Measurements from ENCODE around the gene DYSF.

- TF ChIP-seq, protein P1, sequence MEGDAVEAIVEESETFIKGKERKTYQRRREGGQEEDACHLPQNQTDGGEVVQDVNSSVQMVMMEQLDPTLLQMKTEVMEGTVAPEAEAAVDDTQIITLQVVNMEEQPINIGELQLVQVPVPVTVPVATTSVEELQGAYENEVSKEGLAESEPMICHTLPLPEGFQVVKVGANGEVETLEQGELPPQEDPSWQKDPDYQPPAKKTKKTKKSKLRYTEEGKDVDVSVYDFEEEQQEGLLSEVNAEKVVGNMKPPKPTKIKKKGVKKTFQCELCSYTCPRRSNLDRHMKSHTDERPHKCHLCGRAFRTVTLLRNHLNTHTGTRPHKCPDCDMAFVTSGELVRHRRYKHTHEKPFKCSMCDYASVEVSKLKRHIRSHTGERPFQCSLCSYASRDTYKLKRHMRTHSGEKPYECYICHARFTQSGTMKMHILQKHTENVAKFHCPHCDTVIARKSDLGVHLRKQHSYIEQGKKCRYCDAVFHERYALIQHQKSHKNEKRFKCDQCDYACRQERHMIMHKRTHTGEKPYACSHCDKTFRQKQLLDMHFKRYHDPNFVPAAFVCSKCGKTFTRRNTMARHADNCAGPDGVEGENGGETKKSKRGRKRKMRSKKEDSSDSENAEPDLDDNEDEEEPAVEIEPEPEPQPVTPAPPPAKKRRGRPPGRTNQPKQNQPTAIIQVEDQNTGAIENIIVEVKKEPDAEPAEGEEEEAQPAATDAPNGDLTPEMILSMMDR (IDR thresholded peaks at IDR 0.05) = no peak
- TF ChIP-seq EZH2 (IDR thresholded peaks at IDR 0.05; ENCODE audit: borderline replicate concordance, insufficient read depth, low read depth, low read length, poor library complexity, severe bottlenecking) = no peak
Measured at GRCh38 chr2:71561441-71562267, 108.3 kb downstream of the DYSF start.

Data from B cell (primary cell).